SK-N-SH (cell line): ENCODE measurements around the gene LSP1. TPM values are rescaled to one million over a fixed set of nuclear protein-coding genes. Genes with fewer than 3 reads are reported as not detected.

Experiments
- CTCF ChIA-PET: fragments of 300-600, 350-600 bp; formaldehyde crosslinking; extraction: SDS; loops from one replicate; lab custom pipeline; 2021; lab: Yijun Ruan, JAX
- POLR2A ChIA-PET: fragments of 350-600 bp; sonication (Branson Sonifier 250); formaldehyde crosslinking; extraction: SDS; loops from one replicate; lab custom pipeline; 2020; ENCODE audit warnings: antibody characterized with exemption, inconsistent platforms; lab: Yijun Ruan, JAX
- DNase-seq: peaks from one replicate; pipeline ENCODE4 v3.0.0; 2012
- H2AFZ ChIP-seq: fragments of 200-600 bp; sonication (generic); 2 replicates; pipeline ENCODE4 v1.8.1; 2016; ENCODE audit warnings: antibody characterized with exemption, mild to moderate bottlenecking, low read depth
- H3F3A ChIP-seq: fragments of 200-600 bp; sonication (generic); replicated peaks from 2 replicates; pipeline ENCODE3; 2016; ENCODE audit warnings: antibody characterized with exemption, mild to moderate bottlenecking; ENCODE audit not compliant: insufficient read depth
- H3K27ac ChIP-seq, 2 experiments: fragments of 200-500 bp in 1 of 2; fragments of 200-600 bp in 1 of 2; sonication (Bioruptor generic) in 1 of 2; sonication (generic), shearing (Covaris generic) in 1 of 2; 2 replicates each; pipeline versions ENCODE4 v1.5.1 to v1.6.1; 2014 to 2016; ENCODE audit warnings: low read depth in 2 of 2, inconsistent platforms in 1 of 2, low read length in 1 of 2, mild to moderate bottlenecking in 1 of 2, mixed read lengths in 1 of 2
- H3K27me3 ChIP-seq: fragments of 200-600 bp; sonication (generic), shearing (Covaris generic); 2 replicates; pipeline ENCODE4 v1.6.1; 2016; ENCODE audit warnings: mixed run types; ENCODE audit not compliant: insufficient read depth
- H3K36me3 ChIP-seq, 2 experiments: fragments of 200-500 bp in 1 of 2; fragments of 200-600 bp in 1 of 2; sonication (Bioruptor generic) in 1 of 2; sonication (generic) in 1 of 2; replicated peaks in 1 of 2; 2 replicates each; pipeline versions ENCODE3 to v1.5.1; 2014 to 2016; ENCODE audit warnings: low read length in 1 of 2, mild to moderate bottlenecking in 1 of 2; ENCODE audit not compliant: insufficient read depth in 2 of 2, control insufficient read depth in 1 of 2
- H3K4me1 ChIP-seq, 2 experiments: fragments of 200-500 bp in 1 of 2; fragments of 200-600 bp in 1 of 2; sonication (Bioruptor generic) in 1 of 2; sonication (generic), shearing (Covaris generic) in 1 of 2; 2 replicates each; pipeline versions ENCODE4 v1.5.1 to v1.6.1; 2014 to 2016; ENCODE audit warnings: low read depth in 1 of 2, low read length in 1 of 2, mixed run types in 1 of 2; ENCODE audit not compliant: insufficient read depth in 2 of 2, control insufficient read depth in 1 of 2
- H3K4me2 ChIP-seq: fragments of 200-600 bp; sonication (generic), shearing (Covaris generic); 2 replicates; pipeline ENCODE4 v1.6.1; 2017; ENCODE audit warnings: mixed run types
- H3K4me3 ChIP-seq, 2 experiments: fragments of 200-500 bp in 1 of 2; fragments of 200-600 bp in 1 of 2; sonication (Bioruptor generic) in 1 of 2; sonication (generic), shearing (Covaris generic) in 1 of 2; 2 replicates each; pipeline versions ENCODE4 v1.5.1 to v1.8.1; 2014 to 2016; ENCODE audit warnings: low read depth in 2 of 2, inconsistent platforms in 1 of 2, low read length in 1 of 2, mild to moderate bottlenecking in 1 of 2, mixed read lengths in 1 of 2, moderate library complexity in 1 of 2
- H3K79me2 ChIP-seq: fragments of 200-600 bp; sonication (generic); 2 replicates; pipeline ENCODE4 v1.8.1; 2017; ENCODE audit warnings: mild to moderate bottlenecking; ENCODE audit not compliant: insufficient read depth
- H3K9ac ChIP-seq: fragments of 200-600 bp; sonication (generic); 2 replicates; pipeline ENCODE4 v1.6.1; 2017; ENCODE audit warnings: mixed run types
- H3K9me2 ChIP-seq: fragments of 200-600 bp; sonication (generic); 2 replicates; pipeline ENCODE4 v1.6.1; 2017; ENCODE audit warnings: mixed run types
- H3K9me3 ChIP-seq: fragments of 200-600 bp; sonication (generic); 2 replicates; pipeline ENCODE4 v1.6.1; 2017; ENCODE audit warnings: mixed run types, mild to moderate bottlenecking, moderate library complexity
- H4K20me1 ChIP-seq: fragments of 200-600 bp; sonication (generic); 2 replicates; pipeline ENCODE4 v1.6.1; 2017; ENCODE audit warnings: mild to moderate bottlenecking, mixed run types; ENCODE audit not compliant: insufficient read depth
- ELF1 ChIP-seq: IDR thresholded peaks from 2 replicates; pipeline ENCODE4 v1.4.0; 2012
- EP300 ChIP-seq, 2 experiments: IDR thresholded peaks; 2 replicates each; pipeline versions ENCODE4 v1.4.0 to v1.6.1; 2012; ENCODE audit warnings: borderline replicate concordance in 1 of 2, low read depth in 1 of 2, low read length in 1 of 2
- EZH2phosphoT487 ChIP-seq: fragments of 200-600 bp; sonication (generic); IDR thresholded peaks from 2 replicates; pipeline ENCODE4 v1.6.1; 2017; ENCODE audit warnings: low read depth, mixed run types, mild to moderate bottlenecking, antibody characterized with exemption, moderate library complexity, borderline replicate concordance
- FOSL2 ChIP-seq: IDR thresholded peaks from 2 replicates; pipeline ENCODE4 v1.4.0; 2012; ENCODE audit warnings: low read depth, mild to moderate bottlenecking, moderate library complexity, borderline replicate concordance
- GABPA ChIP-seq: IDR thresholded peaks from 2 replicates; pipeline ENCODE4 v1.4.0; 2012; ENCODE audit warnings: low read depth, mild to moderate bottlenecking
- JUND ChIP-seq: IDR thresholded peaks from 2 replicates; pipeline ENCODE4 v1.4.0; 2012
- MEF2A ChIP-seq: IDR thresholded peaks from 2 replicates; pipeline ENCODE4 v1.4.0; 2012; ENCODE audit warnings: low read depth, borderline replicate concordance
- NFIC ChIP-seq: IDR thresholded peaks from 2 replicates; pipeline ENCODE4 v1.4.0; 2012; ENCODE audit warnings: borderline replicate concordance
- PBX3 ChIP-seq: IDR thresholded peaks from 2 replicates; pipeline ENCODE4; 2012
- POLR2AphosphoS5 ChIP-seq: IDR thresholded peaks from 2 replicates; pipeline ENCODE4 v1.6.1; 2012; ENCODE audit warnings: low read depth, low read length
- RFX5 ChIP-seq: IDR thresholded peaks from 2 replicates; pipeline ENCODE4 v1.6.1; 2012; ENCODE audit warnings: mild to moderate bottlenecking, improper control_type of control experiment, low read length
- RXRA ChIP-seq: IDR thresholded peaks from 2 replicates; pipeline ENCODE4 v1.4.0; 2012; ENCODE audit warnings: low read depth, mild to moderate bottlenecking, borderline replicate concordance
- TAF1 ChIP-seq: IDR thresholded peaks from 2 replicates; pipeline ENCODE4 v1.6.1; 2012; ENCODE audit warnings: low read depth, mild to moderate bottlenecking, low read length, moderate library complexity, borderline replicate concordance
- TCF12 ChIP-seq: IDR thresholded peaks from 2 replicates; pipeline ENCODE4 v1.4.0; 2012
- WGBS: methylation state at CpG from one replicate; pipeline ENCODE4 v1.1.6; 2017; ENCODE audit warnings: low lambda C conversion rate; 5-methylcytosine and 5-hydroxymethylcytosine counted together
- polyA plus RNA-seq, 3 experiments: library from polyadenylated mRNA; depleted of rRNA; stranded (reverse); fragments of >200 nt; gene quantifications; 2 replicates each; pipeline ENCODE4 v1.2.3, GENCODE V29; 2012
- TF ChIP-seq, protein P1 (sequence below): fragments of 150-350 bp; IDR thresholded peaks from 2 replicates; pipeline ENCODE4 v1.6.1; 2016; ENCODE audit warnings: mild to moderate bottlenecking, low read depth, low read length

The LSP1 gene
- polyA plus RNA-seq, 1 of the 3 experiments (the other 2 are of a cell fraction), result 0.38 TPM

GRCh38 chr11:1830322-1831223 lies 22.3 kb upstream of the LSP1 start:
- WGBS, result 84% methylated on average over 9 of the region's 33 CpGs
- Histone ChIP-seq H4K20me1 (no peaks in the 10 kb centered on the region), H3K9me3 (no peaks in the 10 kb centered on the region)
- TF ChIP-seq MEF2A (no peak), ELF1 (no peak), EZH2phosphoT487 (no peak), TCF12 (no peak), JUND (no peak), RFX5 (no peak), PBX3 (no peak), FOSL2 (no peak), NFIC (no peak), RXRA (no peak), GABPA (no peak), POLR2AphosphoS5 (no peak), TAF1 (no peak), EP300 (IDR thresholded peaks at IDR 0.05; ENCODE audit: borderline replicate concordance in 1 of 2, low read depth in 1 of 2, low read length in 1 of 2) (no peak)
- TF ChIP-seq, protein P1, sequence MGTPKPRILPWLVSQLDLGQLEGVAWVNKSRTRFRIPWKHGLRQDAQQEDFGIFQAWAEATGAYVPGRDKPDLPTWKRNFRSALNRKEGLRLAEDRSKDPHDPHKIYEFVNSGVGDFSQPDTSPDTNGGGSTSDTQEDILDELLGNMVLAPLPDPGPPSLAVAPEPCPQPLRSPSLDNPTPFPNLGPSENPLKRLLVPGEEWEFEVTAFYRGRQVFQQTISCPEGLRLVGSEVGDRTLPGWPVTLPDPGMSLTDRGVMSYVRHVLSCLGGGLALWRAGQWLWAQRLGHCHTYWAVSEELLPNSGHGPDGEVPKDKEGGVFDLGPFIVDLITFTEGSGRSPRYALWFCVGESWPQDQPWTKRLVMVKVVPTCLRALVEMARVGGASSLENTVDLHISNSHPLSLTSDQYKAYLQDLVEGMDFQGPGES, result no peak
- TF ChIP-seq, all 33 proteins: peak for 0
- Histone ChIP-seq H3K9ac (no peak overlapping the region), H2AFZ (no peak overlapping the region), H3K79me2 (no peaks in the 10 kb centered on the region), H3K4me2 (no peak overlapping the region; the same call in 1 of the 2 replicates), H3F3A (peaks cover 3% of the 10 kb centered on the region), H3K27me3 (no peaks in the 10 kb centered on the region), H3K27ac (peak overlapping the region in 1 of 2 experiments; percentile 28; a peak in 1 of 4 replicates), H3K4me3 (no peak overlapping the region), H3K36me3 (no peaks in the 10 kb centered on the region), H3K9me2 (no peaks in the 10 kb centered on the region), H3K4me1 (peaks cover 13 to 83% of the 10 kb centered on the region in 2 experiments; a peak in 3 of 4 replicates)
- ChIA-PET CTCF (interaction anchor here (1.1 to 20.8 kb wide), 15 partner anchors 16 to 319 kb away, joined by 3 to 585 read pairs (median 25); partner anchors contain the start of gene IGF2), POLR2A (interaction anchor here (0.6 kb wide), 1 partner anchor 338 kb away, joined by 4 read pairs; no protein-coding TSS in a partner anchor)
- DNase-seq, result peak; percentile 40
